Measurements from ENCODE around the gene ARAP1. TPM values are rescaled to one million over a fixed set of nuclear protein-coding genes. Genes with fewer than 3 reads are reported as not detected.

ARAP1 gene
- total RNA-seq, 2 donors from 2014 or later = 74.4 to 88.3 TPM

DNA sequence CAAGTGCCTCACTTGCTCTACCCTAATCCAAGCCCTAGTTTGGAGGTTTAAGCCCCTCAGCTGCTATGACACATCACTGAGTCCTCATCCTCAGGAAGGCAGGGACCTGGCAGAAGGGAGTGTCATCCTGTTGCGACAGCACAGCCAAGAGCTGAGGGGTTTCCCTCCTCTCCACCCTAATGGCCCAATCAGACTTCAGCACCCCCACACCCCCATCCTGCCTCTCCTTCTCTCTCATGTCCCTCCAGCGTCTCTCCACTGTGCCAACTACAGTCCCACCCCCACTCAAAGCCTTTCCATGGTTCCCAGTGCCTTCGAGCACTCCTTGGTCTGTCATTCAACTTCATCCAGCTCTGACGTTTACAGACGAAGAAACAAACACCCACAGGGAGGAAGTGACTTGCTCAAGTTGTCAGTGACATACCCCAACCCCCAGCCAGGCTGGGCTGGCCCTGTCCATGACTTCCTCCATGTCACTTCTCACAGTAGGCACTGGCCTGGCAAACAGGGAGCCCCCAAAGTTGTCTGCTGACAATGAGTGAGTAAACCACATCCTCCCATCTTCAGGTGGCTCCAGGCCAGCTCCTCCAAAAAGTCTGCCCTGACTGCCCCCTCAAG is 15.6 kb downstream of the ARAP1 start:
- WGBS, 2 experiments (ENCODE audit: insufficient coverage in 1 of 2, insufficient read length in 1 of 2) = 56 to 60% methylated on average over 3 to 5 of the region's 5 CpGs
- Mint-ChIP-seq H3K27ac (peak overlapping the region; percentile 90), H3K4me3 (no peak overlapping the region)

DNA sequence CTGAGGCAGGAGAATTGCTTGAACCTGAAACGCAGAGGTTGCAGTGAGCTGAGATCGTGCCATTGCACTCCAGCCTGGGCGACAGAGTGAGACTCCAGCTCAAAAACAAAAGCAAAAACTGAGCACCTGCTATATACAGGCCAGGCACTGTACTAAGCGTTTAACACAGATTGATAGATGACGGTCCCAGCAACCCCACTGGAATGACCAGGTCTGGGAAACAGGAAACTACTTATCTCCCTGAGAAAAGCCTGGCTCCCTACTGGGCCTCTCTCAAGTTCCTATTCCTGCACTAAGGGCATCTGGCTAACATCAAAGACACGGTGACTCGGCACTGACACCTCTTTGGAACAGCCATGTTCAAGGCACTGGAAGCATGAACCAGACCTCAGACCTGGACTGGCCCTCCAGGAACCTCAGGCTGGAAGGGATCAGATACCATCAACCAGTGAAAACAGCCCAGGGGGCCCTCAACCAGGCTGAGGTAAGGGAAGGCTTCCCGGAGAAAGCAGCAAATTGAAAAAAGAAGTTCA is 16.6 kb downstream of the ARAP1 start:
- peak overlapping the region; percentile 30 for H3K9ac ChIP-seq (ENCODE audit: extremely low read depth, low read length, poor library complexity, severe bottlenecking)
- no peak overlapping the region for H3K27ac ChIP-seq (ENCODE audit: low read depth, low read length)
- H3K27ac Mint-ChIP-seq = peak overlapping the region; percentile 94
- H3K36me3 ChIP-seq (ENCODE audit: control insufficient read depth, insufficient read depth, low read length) = peaks cover 18% of the 10 kb centered on the region
- no peak overlapping the region for H3K4me3 Mint-ChIP-seq
- peaks cover 6% of the 10 kb centered on the region for H3K9me3 ChIP-seq (ENCODE audit: control insufficient read depth, low read length)
- H3K9me3 Mint-ChIP-seq = peaks cover 2% of the 10 kb centered on the region
- TF ChIP-seq, protein P1, sequence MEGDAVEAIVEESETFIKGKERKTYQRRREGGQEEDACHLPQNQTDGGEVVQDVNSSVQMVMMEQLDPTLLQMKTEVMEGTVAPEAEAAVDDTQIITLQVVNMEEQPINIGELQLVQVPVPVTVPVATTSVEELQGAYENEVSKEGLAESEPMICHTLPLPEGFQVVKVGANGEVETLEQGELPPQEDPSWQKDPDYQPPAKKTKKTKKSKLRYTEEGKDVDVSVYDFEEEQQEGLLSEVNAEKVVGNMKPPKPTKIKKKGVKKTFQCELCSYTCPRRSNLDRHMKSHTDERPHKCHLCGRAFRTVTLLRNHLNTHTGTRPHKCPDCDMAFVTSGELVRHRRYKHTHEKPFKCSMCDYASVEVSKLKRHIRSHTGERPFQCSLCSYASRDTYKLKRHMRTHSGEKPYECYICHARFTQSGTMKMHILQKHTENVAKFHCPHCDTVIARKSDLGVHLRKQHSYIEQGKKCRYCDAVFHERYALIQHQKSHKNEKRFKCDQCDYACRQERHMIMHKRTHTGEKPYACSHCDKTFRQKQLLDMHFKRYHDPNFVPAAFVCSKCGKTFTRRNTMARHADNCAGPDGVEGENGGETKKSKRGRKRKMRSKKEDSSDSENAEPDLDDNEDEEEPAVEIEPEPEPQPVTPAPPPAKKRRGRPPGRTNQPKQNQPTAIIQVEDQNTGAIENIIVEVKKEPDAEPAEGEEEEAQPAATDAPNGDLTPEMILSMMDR (conservative IDR thresholded peaks at IDR 0.05) = no peak
- H3K4me1 Mint-ChIP-seq = peaks cover 33% of the 10 kb centered on the region
- peaks cover 32% of the 10 kb centered on the region for H3K36me3 Mint-ChIP-seq (ENCODE audit: low read depth)
- DNase-seq = peak; percentile 87
- H3K4me1 ChIP-seq (ENCODE audit: control insufficient read depth, insufficient read depth, low read length) = peaks cover 6% of the 10 kb centered on the region
- H3K4me3 ChIP-seq (ENCODE audit: low read length) = no peak overlapping the region
- H3K27me3 ChIP-seq (ENCODE audit: control insufficient read depth, insufficient read depth, low read length, poor library complexity, severe bottlenecking) = no peaks in the 10 kb centered on the region
- WGBS, 2 experiments (ENCODE audit: insufficient coverage in 1 of 2, insufficient read length in 1 of 2) = 85 to 86% methylated on average over 7 to 8 of the region's 8 CpGs
- no peaks in the 10 kb centered on the region for H3K27me3 Mint-ChIP-seq (ENCODE audit: insufficient read depth)

More for the DNA sequence above, 15.6 kb downstream of the ARAP1 start:
- H3K4me3 ChIP-seq (ENCODE audit: low read length) = no peak overlapping the region
- no peak for DNase-seq
- H3K9ac ChIP-seq (ENCODE audit: extremely low read depth, low read length, poor library complexity, severe bottlenecking) = no peak overlapping the region
- Mint-ChIP-seq H3K36me3 (ENCODE audit: low read depth) (peaks cover 22% of the 10 kb centered on the region), H3K27me3 (ENCODE audit: insufficient read depth) (no peaks in the 10 kb centered on the region), H3K4me1 (peaks cover 43% of the 10 kb centered on the region), H3K9me3 (no peaks in the 10 kb centered on the region)
- TF ChIP-seq, protein P1 (conservative IDR thresholded peaks at IDR 0.05) = no peak
- H3K36me3 ChIP-seq (ENCODE audit: control insufficient read depth, insufficient read depth, low read length) = peaks cover 14% of the 10 kb centered on the region
- H3K4me1 ChIP-seq (ENCODE audit: control insufficient read depth, insufficient read depth, low read length) = peaks cover 9% of the 10 kb centered on the region
- peaks cover 2% of the 10 kb centered on the region for H3K9me3 ChIP-seq (ENCODE audit: control insufficient read depth, low read length)
- no peak overlapping the region for H3K27ac ChIP-seq (ENCODE audit: low read depth, low read length)
- no peaks in the 10 kb centered on the region for H3K27me3 ChIP-seq (ENCODE audit: control insufficient read depth, insufficient read depth, low read length, poor library complexity, severe bottlenecking)

DNA sequence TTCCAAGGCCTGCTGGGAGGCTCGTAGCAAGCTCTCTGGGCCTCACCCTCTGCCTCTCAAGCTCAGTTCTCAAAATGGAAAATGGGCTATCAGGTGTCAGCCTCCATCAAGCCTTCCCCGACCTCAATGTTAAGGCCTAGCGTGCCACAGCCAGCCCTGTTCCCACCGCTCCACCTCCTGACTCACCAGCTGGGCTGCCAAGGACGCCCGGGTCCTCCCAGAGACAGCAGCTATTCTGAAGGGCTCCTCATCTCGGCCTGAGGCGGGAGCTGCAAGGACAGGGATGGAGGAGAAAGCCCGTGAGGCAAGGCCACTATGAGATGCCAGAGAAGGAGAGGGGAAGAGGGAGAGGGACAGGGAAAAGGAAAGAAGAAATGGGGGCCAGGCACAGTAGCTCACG is 19.9 kb downstream of the ARAP1 start:
- H3K4me1 ChIP-seq (ENCODE audit: control insufficient read depth, insufficient read depth, low read length) = peaks cover 4% of the 10 kb centered on the region
- Mint-ChIP-seq H3K4me1 (peaks cover 22% of the 10 kb centered on the region), H3K36me3 (ENCODE audit: low read depth) (peaks cover 37% of the 10 kb centered on the region), H3K27me3 (ENCODE audit: insufficient read depth) (no peaks in the 10 kb centered on the region), H3K27ac (no peak overlapping the region), H3K9me3 (peaks cover 2% of the 10 kb centered on the region), H3K4me3 (no peak overlapping the region)
- no peak overlapping the region for H3K4me3 ChIP-seq (ENCODE audit: low read length)
- H3K9me3 ChIP-seq (ENCODE audit: control insufficient read depth, low read length) = peaks cover 6% of the 10 kb centered on the region
- DNase-seq = no peak
- no peak overlapping the region for H3K27ac ChIP-seq (ENCODE audit: low read depth, low read length)
- H3K9ac ChIP-seq (ENCODE audit: extremely low read depth, low read length, poor library complexity, severe bottlenecking) = no peak overlapping the region
- 84 to 91% methylated on average over 5 to 10 of the region's 10 CpGs for WGBS, 2 experiments (ENCODE audit: insufficient coverage in 1 of 2, insufficient read length in 1 of 2)
- TF ChIP-seq, protein P1 (conservative IDR thresholded peaks at IDR 0.05) = no peak
- H3K36me3 ChIP-seq (ENCODE audit: control insufficient read depth, insufficient read depth, low read length) = peaks cover 14% of the 10 kb centered on the region
- no peaks in the 10 kb centered on the region for H3K27me3 ChIP-seq (ENCODE audit: control insufficient read depth, insufficient read depth, low read length, poor library complexity, severe bottlenecking)

Data from endodermal cell (in vitro differentiated cells).